Ramos (cell line): ENCODE data around the gene OGFOD2.

Experiments used
- in situ Hi-C: fragments of 300-500 bp; cut with MboI; formaldehyde crosslinking; loops from one replicate; pipeline ENCODE4 v1.14.3; 2022; ENCODE audit warnings: low sequenced_read_pairs; ENCODE audit not compliant: unreplicated experiment

OGFOD2 gene

DNA sequence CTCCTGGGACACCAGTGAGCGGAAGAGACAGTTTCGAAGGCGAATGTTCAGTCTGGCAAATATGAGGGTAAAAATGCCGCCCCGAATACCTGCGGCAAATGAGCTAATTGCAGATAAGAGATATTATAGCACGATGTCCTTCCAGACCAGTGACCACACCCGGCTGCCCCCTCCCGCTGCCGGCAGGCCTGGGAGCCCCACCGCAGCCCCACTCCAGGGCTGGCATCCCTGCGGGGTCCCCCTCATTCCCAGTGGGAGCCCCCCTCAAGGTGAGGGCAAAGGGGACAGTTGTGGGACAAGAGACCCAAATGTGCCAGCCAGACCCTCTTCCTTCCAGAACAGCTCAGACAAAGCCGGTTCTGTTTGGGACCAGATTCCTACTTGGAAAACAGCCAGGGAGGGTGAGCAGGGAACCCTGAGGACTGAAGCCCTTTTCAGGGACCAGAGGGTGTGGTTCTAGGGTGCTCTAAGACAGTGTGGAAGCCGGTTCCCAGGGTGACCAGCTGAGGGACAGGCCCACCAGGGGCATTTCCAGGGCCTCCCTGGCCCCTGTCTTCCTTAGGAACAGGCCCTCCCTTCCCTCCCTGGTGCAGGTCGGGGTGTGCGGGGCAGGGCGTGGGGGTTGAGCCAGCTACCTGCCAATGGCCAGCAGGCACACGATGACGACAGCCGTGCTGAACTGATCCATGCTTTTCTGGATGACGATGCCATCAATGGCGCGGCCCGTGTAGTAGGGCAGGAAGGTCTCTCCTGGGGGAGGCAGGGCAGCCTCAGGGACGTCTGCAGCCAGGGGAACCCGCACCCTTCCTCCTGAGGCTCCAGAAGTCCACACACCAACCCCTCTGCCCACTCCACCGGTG is 25.0 kb upstream of the OGFOD2 start:
- in situ Hi-C loops = loop anchor here (5.0 kb wide), 2 partner anchors 93 to 158 kb away; no protein-coding TSS in a partner anchor

DNA sequence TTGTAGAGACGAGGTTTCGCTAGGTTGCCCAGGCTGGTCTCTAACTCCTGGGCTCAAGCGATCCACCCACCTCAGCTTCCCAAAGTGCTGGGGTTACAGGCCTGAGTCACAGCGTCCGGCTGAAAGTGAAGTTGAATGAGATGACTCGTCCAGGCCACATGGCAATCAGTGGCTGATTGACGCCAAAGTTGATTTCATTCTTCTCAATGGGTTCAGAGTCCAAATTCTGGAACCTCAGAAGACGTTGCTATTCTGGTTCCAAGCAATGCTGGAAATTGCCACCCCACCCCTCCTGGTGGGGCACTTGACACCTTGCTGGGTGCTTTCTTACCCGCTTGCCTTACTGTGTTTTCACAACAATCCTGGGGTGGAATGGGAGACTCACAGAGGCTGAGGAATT is 23.6 kb upstream of the OGFOD2 start:
- in situ Hi-C loops = loop anchor here (5.0 kb wide), 2 partner anchors 94 to 159 kb away; no protein-coding TSS in a partner anchor

DNA sequence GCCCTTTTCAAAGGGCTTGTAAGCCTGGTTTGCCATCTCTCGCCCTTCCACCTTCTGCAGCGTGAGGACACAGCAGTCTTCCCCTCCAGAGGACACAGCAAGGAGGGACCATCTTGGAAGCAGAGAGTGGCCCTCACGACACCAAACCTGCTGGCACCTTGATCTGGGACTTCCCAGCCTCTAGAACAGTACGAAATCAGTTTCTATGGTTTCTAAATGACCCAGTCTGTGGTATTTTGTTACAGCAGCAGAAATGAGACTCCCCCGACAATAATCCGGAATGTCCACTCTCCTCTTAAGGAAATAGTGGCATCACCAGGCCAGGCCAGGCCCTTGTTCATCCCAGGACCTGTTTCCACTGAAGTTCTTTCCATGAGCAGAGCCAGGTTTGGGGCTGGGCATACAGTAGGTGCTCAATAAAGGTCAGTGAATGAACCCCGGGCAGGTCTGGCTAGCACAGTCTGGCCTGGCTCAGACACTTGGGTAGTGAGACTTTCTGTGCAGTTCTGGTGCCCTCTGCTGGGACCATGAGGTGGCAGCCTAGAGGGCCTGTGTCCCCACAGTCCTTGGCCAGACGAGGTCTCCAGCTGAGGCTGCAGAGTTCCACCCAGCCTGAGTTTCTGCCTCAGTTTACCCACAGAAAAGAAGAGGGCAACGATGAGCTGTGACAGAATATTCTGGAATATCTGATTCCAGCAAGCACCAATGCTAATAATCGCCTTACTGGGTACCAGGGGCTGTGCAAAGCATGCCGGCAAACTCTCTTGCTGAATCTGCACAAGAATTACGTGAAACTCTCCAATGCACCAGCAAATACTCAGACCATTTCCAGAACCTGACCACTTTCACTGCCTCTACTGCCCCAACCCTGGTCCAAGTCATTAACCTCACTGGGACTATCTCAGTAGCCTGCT is 22.8 kb upstream of the OGFOD2 start:
- in situ Hi-C loops = loop anchor here (5.0 kb wide), 2 partner anchors 95 to 160 kb away; no protein-coding TSS in a partner anchor

DNA sequence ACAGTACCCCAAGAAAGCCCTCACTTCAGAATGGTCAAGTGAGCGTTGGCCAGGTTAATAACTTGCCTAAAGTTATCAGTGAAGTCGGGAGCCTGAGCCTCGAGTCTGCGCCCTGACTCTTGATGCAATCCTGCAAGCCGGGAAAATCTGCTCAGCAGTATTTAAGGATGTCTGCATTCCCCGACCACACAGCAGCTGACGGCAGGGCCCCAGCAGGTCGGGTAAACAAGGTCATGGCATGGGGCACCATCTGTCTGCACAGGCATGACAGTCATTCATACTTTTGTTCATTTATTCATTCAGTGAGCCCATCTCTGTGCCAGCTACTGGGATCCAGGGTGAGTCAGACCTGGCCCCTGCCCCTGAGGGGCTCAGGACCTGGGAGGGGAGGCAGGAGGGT is 19.9 kb upstream of the OGFOD2 start:
- in situ Hi-C loops = no loop called here

DNA sequence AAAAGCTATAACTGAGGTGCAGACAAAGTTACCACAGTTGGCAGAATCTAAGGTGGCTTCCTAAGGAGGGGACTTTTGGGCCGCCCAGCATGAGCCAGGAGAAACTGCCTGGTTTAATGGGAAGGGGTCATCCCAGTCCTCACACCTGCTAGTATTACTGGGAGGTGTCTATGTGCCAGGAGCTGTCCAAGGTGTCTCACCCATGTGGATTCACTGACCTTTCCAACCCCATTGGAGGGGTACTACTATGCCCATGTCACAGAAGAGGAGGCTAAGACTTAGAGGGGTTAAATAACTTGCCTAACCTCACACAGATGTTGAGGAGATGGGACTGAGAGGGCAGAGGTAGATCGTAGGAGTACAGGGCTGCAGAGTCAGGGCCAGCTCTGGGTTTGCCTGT is 19.0 kb upstream of the OGFOD2 start:
- in situ Hi-C loops = no loop called here

DNA sequence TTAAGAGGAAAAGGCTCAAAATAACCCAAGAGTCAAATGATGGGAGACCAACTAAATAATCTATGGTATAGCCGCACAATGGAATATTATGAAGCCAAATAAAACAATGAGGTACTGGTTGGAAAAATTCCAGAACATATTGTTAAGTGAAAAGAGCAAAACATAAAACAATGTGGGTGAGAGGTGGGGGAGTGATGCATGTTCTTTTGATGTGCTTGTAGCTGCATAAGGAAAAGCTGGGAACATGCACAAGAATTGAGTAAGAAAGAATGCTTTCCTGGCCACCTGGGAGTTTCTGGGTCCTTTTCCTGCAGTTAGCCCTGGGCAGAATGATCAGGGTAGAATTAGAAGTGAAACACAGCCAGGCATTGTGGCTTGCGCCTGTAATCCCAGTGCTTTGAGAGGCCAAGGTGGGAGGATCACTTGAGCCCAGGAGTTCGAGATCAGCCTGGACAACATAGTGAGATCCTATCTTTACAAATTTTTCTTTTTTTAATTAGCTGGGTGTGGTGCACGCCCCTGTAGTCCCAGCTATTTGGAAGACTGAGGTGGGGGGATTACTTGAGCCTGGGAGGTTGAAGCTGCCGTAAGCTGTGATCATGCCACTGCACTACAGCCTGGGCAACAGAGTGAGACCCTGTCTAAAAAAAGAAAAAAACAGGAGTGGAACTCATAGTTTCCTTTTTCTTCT is 16.7 kb upstream of the OGFOD2 start:
- in situ Hi-C loops = no loop called here

DNA sequence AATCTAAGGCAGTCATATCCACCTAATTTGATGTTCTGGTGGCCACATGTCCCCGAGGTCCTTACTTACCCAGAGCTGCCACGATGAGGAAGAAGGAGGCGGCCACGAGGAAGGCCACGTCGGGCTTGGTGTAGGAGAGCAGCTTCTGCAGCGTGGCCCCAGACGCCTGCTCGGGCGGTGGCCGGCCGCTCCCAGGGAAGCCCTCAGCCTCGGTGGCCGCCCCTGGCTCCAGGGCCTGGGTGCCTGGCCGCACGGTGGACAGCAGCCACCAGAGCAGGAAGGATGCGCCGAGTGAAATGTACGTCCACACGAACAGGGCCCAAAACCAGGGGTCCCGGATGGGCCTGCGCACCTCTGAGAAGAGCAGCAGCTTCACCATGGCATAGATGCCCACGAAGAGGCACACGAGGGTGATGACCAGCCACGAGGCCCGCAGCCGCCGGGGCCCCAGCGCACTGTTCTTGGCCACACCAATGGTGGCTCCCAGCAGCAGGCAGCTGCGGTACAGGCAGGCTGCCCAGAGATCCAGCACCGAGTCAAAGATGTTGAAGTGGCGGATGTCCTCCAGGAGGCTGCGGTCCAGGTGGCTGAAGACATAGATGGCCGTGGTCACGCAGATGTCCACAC is 15.4 kb upstream of the OGFOD2 start:
- in situ Hi-C loops = no loop called here

DNA sequence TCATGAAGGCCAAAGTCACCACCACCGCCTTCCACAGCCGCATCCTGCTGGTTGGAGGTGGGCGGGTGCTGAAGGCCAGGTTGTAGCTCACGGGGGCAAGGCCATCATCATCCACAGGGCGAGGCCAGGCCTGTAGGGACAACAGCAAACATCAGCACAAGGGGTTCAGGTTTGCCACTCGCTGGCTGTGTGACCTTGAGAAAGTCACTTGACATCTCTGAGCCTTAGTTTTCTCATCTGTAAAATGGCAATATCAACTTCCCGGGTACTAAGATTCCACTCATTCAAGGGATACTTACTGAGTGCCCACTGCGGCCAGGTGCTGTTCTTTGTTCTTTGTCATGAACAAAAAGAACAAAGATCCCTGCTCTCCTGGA is 14.9 kb upstream of the OGFOD2 start:
- in situ Hi-C loops = no loop called here

DNA sequence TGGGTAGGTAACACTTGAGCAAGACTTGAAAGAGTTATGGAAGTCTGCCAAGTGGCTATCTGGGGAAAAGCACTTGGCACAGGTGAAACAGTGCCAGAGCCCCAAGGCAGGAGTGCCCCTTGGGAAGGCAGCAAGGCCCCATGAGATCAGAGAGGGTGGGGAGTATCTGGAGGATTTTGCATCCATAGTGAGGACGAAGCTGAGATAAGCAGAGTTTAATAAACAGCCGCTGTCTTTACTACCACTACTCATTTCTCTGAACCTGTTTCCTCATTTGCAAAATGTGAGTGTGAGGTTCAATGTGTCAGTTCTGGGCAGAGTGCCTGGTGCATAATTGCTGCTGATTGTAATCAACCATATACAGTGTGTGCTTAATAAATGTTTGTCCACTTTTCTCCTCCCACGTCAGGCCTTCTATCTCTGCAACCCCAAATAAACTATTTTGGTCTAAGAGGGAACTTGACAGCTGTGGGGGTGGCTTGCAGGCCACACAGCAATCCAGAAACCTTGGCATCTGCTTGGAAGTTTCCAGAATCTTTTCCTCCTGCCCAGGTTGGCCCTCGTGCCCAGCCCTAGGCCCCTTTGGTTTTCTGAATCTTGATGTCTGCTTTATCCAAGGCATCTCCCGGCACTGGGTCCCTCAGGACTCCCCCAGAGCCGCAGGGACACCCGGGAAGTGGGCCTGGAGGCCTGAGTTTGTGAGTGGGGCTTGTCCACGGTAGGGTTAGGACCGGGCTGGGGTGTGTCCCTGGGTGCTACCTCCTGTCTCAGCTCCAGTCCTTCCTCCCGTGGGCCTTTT is 13.3 kb upstream of the OGFOD2 start:
- in situ Hi-C loops = no loop called here

DNA sequence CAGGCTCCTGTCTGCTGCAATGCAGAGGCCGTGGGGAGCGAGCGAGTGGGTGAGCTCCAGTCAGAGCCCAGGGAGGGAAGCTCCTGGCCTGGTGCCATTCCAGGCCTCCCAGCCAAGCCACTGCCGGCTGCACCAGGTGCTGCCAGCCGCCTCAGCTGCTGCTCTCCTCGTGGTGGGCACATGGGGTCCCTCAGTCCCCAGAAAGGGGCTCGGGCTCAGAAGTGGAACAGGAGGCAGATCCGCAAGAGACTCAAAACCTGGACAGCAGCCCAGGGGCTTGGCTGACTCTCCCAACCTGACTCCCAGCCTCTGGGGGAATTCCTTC is 11.1 kb upstream of the OGFOD2 start:
- in situ Hi-C loops = no loop called here

DNA sequence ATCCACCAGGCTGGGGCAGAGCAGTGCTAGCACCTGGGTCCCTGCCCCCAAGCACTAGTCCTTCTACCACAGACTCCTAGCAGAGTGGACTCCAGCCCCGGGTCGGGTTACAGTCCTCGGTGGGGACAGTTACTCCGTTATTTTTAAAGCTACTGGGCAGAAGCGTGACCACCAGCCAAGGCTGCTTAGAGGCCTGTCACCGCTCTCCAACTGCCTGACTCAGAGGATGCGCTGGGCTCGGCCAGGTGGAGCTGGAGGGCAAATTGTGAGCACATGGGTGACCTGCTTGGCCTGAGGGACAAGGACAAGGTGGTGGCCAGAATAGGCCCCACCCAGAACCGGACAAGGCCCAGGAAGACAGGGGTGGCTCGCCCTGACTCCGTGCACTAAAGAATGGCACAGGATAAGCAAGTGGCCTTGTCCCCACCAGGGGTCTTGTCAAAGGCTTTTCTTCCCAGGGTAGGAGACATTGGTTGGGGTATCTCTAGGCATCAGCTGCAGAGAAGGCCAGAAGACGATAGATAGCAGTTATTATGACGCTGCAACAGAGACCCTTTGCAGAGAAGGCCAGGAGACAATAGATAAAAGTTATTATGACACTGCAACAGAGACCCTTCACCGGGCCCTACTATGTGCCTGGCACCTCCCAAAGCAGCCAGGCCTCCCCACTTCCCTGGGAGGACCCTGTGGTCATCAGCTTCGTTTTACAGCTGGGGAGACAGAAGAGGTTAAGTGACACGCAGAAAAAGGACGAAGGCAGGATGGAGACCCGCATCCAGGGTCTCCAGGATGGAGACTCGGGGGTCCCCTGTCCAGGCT is 10.4 kb upstream of the OGFOD2 start:
- in situ Hi-C loops = no loop called here

DNA sequence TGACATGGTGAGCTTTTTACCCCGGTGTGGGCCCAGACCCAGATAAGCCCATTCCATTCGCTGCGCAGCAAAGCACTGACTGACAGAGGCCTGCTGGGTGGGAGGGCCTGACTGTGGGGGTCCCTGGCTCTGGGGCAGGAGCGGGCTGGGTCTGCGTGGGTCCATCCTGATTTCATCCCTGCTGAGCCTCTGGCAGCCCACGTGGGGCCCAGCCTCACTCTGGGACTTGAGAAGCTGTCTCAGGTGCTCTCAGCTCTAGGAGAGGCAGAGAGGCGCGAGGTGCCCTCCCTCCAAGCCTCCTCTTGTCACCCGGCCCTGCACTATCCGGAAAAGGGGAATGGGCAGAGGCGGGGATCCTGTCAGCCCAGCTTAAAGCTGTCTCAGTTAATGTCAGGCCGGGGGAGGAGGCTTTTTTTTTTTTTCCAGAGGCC is 9.7 kb upstream of the OGFOD2 start:
- in situ Hi-C loops = no loop called here

DNA sequence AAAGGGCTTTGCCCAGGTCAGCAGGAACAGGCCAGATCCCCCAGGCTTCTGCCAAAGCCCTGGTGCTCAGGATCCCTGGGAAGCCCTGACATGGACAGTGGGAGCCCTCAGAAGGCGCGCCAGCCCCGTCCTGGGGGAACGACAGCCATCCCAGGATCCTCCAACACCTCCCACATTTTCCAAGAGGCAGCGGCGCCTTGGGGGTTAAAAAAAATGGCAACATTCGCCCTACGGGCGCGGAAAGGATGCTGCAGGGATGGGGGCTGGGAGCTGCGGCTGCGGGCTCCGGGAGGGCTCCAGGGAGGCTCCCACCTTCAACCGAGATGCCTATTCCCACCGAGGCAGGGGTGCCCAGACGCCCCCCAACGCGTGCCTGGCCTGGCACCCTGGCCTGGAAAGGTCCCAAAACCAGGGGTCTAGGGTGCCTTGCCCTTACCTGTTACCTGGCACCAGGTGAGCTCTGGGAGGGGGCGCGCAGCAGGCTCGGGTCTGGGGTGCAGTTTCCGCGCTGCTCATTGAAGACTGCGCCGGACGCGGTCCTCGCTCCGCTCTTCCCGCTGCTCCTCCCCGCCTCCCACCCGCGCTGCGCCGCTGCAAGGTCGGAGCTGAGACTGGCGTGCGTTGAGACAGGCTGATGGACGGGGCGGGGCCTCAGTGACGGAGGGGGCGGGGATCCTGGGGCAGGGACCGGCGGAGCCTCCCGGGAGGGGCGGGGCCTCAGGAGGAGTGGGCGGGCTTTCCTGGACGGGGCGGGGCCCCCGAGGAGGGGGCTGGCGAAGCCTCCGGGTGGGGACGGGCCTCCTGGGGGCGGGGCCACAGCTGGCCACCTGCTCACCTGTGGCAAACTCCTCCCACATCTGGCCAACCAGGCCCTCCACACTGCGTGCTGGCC is 8.9 kb upstream of the OGFOD2 start, which contains the start of gene ABCB9:
ABCB9 (minus strand) TSS at position 613 of the 892 bp plus-strand sequence. CDS start 6,228 bp downstream, outside the sequence.
- in situ Hi-C loops = no loop called here

DNA sequence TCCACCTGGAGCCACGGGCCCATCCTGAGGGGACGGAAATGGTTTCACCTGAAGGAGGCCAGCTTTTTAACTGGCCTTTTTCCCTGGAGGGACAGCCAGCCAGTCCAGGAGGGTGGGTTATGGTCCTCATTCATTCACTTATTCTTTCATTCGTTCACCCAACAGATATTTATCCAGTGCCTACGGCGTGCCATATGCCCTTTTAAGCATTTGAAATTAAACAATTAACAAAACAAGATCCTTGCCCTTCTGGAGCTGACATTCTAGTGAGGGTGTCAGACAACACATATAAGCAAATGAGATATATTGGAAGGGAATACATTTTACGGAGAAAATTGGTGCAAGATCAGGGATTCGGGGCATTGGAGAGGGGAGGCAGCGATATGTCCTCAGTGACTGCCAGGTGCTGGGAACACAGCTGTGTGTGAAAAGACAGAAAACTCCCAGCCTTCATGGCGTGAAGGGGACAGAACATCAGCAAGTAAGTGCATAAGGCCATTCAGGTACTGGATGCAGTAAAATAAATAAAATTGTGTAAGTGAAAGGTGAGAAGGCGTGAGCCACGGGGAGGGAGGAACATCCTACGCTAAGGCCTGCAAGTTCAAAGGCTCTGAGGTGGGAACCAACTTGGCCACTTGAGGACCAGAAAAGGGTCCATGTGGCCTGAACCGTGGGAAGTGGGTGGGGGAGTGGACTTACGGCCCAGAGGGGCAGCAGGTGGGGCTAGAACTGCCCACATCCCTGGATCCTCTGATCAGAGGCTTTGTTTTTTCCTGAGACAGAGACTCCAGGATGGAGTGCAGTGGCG is 8.1 kb upstream of the OGFOD2 start:
- in situ Hi-C loops = no loop called here

DNA sequence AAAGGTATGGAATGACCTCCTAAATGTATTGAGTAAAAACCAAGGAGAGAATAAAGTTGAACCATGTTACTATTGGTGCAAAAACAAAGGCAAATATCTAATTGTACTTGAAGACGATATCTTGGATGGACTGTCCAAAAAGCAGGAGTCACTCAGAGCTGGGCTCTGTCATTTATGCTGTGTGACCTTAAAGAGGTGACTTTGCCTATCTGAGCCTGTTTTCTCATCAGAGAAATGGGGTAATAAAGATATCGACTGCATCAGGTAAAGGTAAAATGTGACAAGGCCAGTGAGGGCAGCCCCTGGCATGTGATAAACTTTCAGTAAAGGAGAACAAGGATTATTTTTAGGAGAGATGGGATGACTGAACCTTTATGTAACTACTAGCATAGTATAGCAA is 6.9 kb upstream of the OGFOD2 start:
- in situ Hi-C loops = no loop called here

DNA sequence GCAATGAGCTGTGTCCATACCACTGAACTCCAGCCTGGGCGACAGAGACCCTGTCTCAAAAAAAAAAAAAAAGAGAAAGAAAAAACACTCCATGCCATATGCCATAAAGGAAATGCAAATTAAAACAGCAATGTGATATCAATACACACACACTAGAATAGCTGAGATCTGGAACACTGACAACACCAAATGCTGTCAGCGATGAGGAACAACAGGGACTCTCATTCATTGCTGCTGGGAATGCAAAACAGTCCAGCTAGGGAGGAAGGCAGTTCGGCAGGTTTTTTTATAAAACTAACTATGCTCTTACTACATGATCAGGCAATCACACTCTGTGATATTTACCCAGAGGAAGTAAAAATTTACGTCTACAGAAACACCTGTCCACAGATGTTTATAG is 5.4 kb upstream of the OGFOD2 start:
- in situ Hi-C loops = no loop called here
